NCI-H1694 (cell line): ENCODE data around the gene EPN2.

ENCODE experiments used
- DNase-seq: peaks from one replicate; lab custom pipeline; 2025; lab: John Stamatoyannopoulos, UW

EPN2 gene

GRCh38 chr17:19381741-19382444, 144.7 kb downstream of the EPN2 start:
- no peak for DNase-seq

GRCh38 chr17:19382531-19383444, 145.6 kb downstream of the EPN2 start:
- no peak for DNase-seq

DNA sequence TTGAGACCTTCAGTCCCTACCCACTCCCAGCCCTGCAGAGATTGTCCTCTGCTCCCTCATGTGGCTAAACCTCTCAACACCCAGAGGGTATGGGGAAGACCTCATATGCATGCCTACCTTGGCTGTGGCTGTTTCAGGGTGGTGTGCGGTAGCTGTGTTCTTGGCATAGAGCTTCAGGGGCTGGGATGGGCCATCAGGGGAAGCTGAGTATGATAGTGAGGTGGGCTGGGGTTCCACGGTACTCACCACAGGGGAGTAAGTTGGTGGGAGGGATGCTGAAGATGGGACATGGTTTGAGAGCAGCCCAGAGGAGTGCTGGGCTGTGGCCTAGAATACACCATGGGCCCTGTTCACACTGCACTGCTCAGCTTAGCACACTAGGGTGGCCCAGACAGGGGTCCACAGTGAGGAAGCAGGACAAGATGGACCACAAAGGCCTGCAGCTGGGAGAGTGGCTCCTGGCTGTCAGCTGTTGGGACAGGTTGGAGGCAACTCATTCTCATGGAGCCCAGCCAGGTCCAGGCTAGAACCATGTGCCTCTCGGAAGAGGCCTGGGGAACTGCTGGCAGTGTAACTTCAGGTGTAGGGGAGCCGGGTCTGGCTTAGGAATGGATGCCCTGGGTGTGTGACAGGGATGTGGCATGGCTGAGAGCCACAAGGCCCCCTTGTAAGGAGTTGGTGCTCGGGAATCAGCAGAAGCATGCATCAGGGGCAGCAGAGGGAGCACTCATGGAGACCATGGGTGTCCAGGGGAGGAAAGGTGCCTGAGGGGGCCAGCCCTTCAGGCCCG, 146.7 kb downstream of the EPN2 start:
- DNase-seq: no peak

- DNase-seq: peak; percentile 97
Measured at GRCh38 chr17:19384723-19385391, 147.7 kb downstream of the EPN2 start.

DNA sequence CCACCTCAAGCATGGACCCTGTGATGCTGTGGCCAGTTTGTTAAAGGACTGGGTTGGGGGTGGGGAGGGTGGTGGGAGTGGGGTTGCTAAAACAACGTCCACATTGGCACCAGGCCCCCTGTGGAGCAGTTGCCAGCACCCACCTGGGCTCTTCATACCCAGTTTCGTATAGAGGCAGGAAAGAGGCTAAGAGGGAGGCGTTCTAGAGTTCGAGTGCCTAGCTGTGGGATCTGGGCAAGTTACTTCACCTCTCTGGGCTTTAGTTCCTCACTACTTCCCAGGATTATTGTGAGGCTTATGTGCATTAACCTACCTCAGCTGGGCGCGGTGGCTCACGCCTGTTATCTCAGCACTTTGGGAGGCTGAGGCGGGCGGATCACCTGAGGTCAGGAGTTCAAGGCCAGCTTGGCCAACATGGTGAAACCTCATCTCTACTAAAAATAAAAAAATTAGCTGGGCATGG, 148.4 kb downstream of the EPN2 start:
- DNase-seq: no peak
